ENCODE data around the gene GMPS.

GMPS gene

DNA sequence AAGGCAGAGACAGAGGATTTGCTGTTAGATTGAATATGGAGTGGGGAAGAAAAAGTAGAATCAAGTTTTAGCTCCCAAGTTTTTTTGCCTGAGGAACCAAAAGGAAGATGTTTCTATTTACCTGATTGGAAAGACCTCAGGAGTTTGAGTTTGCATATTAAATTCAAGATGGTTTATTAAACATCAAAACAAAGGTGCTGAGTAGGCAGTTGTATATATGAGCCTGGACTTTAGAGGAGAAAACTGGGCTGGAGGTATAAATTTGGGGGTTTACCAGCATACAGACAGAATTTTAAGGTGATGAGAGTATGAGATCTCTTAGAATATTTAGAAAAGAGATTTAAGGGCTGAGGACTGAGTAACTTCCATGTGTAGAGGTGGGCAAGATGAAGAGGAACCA lies 38.2 kb downstream of the GMPS start:
- Histone ChIP-seq H3K36me3 (ENCODE audit: control insufficient read depth, low read depth, low read length) (peaks cover 68% of the 10 kb centered on the region), H3K27me3 (ENCODE audit: control insufficient read depth, insufficient read depth, low read length) (no peaks in the 10 kb centered on the region), H3K9ac (ENCODE audit: low read length) (no peak overlapping the region), H3K27ac (ENCODE audit: low read length) (no peak overlapping the region), H3K4me1 (ENCODE audit: control insufficient read depth, low read depth, low read length) (no peaks in the 10 kb centered on the region), H3K4me3 (ENCODE audit: low read length) (no peak overlapping the region), H3K9me3 (ENCODE audit: control insufficient read depth, low read depth, low read length) (no peaks in the 10 kb centered on the region)

DNA sequence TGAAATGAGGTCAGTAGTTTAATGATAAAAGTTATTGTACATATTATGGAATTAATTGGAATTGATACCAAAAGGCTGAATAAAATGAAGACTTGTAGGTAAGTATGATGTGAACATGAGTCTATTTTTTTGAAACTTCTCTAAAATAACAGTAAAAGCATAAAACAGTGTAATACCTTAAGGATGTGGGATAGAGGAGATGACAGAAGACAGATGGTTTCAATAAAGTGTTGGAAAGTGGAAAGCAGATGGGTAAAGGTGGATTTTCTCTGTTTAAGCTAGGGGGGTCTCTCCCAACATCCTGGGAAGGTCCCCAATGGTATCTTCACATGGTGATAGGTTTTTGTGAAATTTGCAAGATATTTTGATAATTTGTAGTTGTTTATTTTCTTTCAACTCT lies 41.6 kb downstream of the GMPS start:
- Histone ChIP-seq H3K4me3 (ENCODE audit: low read length) (no peak overlapping the region), H3K36me3 (ENCODE audit: control insufficient read depth, low read depth, low read length) (peaks cover 68% of the 10 kb centered on the region), H3K9me3 (ENCODE audit: control insufficient read depth, low read depth, low read length) (no peaks in the 10 kb centered on the region), H3K4me1 (ENCODE audit: control insufficient read depth, low read depth, low read length) (no peaks in the 10 kb centered on the region), H3K27ac (ENCODE audit: low read length) (no peak overlapping the region), H3K27me3 (ENCODE audit: control insufficient read depth, insufficient read depth, low read length) (no peaks in the 10 kb centered on the region), H3K9ac (ENCODE audit: low read length) (no peak overlapping the region)

DNA sequence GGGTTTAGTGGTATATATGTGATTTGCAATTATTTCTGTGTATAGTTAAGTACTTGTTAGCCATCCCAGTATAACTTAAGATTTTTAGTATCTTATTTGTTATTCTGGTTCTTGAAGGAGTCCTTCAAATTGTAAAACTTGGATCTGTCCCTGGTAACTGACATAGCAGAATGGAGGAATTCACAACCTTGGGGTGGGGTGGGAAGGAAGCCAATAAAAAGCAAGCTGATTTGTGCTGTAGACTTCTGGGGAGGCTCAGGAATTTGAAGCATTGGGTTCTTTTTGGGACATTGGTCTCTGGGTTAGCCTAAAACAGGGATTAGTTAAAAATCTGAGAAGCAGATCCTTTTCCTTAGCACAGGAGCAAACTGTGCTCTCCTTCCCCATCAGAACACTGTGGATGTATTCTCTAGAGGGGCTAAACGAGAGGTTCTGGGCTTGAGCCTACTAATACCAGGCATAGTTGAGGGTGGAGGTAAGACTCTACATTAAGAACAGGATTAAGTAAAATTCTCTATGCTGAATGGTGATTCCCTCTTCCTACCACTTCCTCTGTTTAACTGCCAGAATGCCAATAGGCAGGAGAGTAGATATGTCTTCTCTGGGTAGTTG lies 42.2 kb downstream of the GMPS start:
- Histone ChIP-seq H3K4me3 (ENCODE audit: low read length) (no peak overlapping the region), H3K36me3 (ENCODE audit: control insufficient read depth, low read depth, low read length) (peaks cover 70% of the 10 kb centered on the region), H3K9ac (ENCODE audit: low read length) (no peak overlapping the region), H3K4me1 (ENCODE audit: control insufficient read depth, low read depth, low read length) (no peaks in the 10 kb centered on the region), H3K27ac (ENCODE audit: low read length) (no peak overlapping the region), H3K27me3 (ENCODE audit: control insufficient read depth, insufficient read depth, low read length) (no peaks in the 10 kb centered on the region), H3K9me3 (ENCODE audit: control insufficient read depth, low read depth, low read length) (no peaks in the 10 kb centered on the region)

DNA sequence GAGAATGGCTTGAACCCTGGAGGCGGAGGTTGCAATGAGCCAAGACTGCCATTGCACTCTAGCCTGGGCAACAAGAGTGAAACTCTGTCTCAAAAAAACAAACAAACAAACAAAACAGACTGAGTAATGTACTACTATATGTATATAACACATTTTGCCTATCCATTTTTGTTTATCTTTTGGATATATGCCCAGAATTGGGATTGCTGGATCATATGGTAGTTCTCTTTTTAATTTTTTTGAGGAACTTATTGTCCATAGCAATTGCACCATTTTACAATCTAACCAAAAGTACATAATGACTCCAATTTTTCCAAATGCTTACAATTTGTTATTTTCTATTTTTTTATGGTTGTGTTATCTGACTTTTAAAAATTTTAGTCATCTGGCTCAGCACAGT lies 47.3 kb downstream of the GMPS start:
- Histone ChIP-seq H3K4me1 (ENCODE audit: control insufficient read depth, low read depth, low read length) (no peaks in the 10 kb centered on the region), H3K9me3 (ENCODE audit: control insufficient read depth, low read depth, low read length) (no peaks in the 10 kb centered on the region), H3K27ac (ENCODE audit: low read length) (no peak overlapping the region), H3K4me3 (ENCODE audit: low read length) (no peak overlapping the region), H3K27me3 (ENCODE audit: control insufficient read depth, insufficient read depth, low read length) (no peaks in the 10 kb centered on the region), H3K9ac (ENCODE audit: low read length) (no peak overlapping the region), H3K36me3 (ENCODE audit: control insufficient read depth, low read depth, low read length) (peaks cover 69% of the 10 kb centered on the region)

DNA sequence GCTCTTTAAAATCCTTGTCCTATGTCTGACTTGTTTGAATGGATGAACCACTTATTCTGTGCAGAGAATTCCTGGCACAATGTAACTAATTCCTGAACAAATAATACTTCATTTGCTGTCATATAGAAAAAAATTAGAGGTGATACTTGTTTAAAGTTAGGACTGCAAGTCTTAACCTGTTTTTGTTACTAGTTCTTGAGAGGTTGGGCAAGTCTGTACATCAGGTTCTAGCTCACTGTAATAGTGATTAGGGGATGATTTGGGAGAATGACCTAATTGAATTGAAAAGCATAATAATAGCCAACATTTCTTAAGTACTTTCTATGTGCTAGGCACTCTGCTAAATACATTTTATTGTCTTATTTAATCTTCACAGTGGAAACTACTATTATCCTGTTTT lies 49.3 kb downstream of the GMPS start:
- Histone ChIP-seq H3K9me3 (ENCODE audit: control insufficient read depth, low read depth, low read length) (no peaks in the 10 kb centered on the region), H3K4me3 (ENCODE audit: low read length) (no peak overlapping the region), H3K4me1 (ENCODE audit: control insufficient read depth, low read depth, low read length) (no peaks in the 10 kb centered on the region), H3K9ac (ENCODE audit: low read length) (no peak overlapping the region), H3K27ac (ENCODE audit: low read length) (no peak overlapping the region), H3K36me3 (ENCODE audit: control insufficient read depth, low read depth, low read length) (peaks cover 78% of the 10 kb centered on the region), H3K27me3 (ENCODE audit: control insufficient read depth, insufficient read depth, low read length) (no peaks in the 10 kb centered on the region)

DNA sequence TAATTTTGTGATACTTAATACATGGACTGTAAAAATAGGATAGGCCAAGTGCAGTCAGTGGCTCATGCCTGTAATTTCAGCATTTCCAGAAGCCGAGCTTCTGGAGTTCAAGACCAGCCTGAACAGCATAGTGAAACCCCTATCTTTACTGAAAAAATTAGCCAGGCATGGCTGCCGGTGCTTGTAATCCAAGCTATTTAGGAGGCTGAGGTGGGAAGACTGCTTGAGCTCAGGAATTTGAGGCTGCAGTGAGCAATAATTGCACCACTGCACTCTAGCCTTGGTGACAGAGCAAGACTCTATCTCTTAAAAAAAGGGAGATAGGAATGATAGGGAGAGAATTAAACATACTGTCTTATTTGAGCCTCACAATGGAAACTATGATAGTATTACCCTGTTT lies 51.0 kb downstream of the GMPS start:
- Histone ChIP-seq H3K9me3 (ENCODE audit: control insufficient read depth, low read depth, low read length) (no peaks in the 10 kb centered on the region), H3K4me3 (ENCODE audit: low read length) (no peak overlapping the region), H3K27ac (ENCODE audit: low read length) (no peak overlapping the region), H3K27me3 (ENCODE audit: control insufficient read depth, insufficient read depth, low read length) (no peaks in the 10 kb centered on the region), H3K9ac (ENCODE audit: low read length) (no peak overlapping the region), H3K4me1 (ENCODE audit: control insufficient read depth, low read depth, low read length) (no peaks in the 10 kb centered on the region), H3K36me3 (ENCODE audit: control insufficient read depth, low read depth, low read length) (peaks cover 73% of the 10 kb centered on the region)

DNA sequence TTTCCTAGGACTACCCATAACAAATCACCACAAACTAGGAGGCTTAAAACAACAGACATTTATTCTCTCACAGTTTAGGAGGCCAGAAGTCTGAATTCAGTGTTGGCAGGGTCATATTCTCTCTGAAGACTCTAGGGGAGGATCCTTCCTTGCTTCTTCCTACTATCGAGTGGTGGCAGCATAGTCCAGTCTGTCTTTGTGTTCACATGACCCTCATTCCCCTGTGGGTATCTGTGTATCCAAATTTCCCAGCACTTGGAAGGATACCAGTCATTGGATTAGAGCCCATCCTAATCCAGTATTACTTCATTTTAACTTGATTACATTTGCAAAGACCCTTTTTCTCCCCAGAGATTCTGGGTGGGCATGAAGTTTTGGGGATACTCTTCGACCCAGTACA lies 63.8 kb downstream of the GMPS start:
- Histone ChIP-seq H3K36me3 (ENCODE audit: control insufficient read depth, low read depth, low read length) (peaks cover 58% of the 10 kb centered on the region), H3K9ac (ENCODE audit: low read length) (no peak overlapping the region), H3K9me3 (ENCODE audit: control insufficient read depth, low read depth, low read length) (no peaks in the 10 kb centered on the region), H3K27me3 (ENCODE audit: control insufficient read depth, insufficient read depth, low read length) (no peaks in the 10 kb centered on the region), H3K27ac (ENCODE audit: low read length) (no peak overlapping the region), H3K4me3 (ENCODE audit: low read length) (no peak overlapping the region), H3K4me1 (ENCODE audit: control insufficient read depth, low read depth, low read length) (no peaks in the 10 kb centered on the region)

DNA sequence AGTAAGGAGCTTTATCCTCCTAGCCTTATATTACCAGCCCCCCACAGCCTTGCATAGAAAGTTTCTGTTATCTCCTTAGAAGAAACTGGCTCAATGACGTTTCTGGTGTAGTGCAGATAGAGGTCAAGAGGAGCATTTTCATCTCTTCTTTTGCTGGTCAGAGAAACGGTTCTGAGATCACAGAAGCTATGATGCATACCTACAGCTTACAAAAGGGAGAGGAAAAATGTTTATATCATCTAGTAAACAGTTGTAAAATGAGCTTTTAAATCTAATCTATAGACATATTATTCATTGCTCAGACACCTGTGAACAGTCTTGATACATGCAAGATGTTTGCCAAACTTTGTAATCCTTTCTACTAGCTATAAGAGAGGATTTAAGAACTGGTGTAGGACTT lies 68.0 kb downstream of the GMPS start:
- Histone ChIP-seq H3K27ac (ENCODE audit: low read length) (no peak overlapping the region), H3K9me3 (ENCODE audit: control insufficient read depth, low read depth, low read length) (no peaks in the 10 kb centered on the region), H3K4me3 (ENCODE audit: low read length) (no peak overlapping the region), H3K36me3 (ENCODE audit: control insufficient read depth, low read depth, low read length) (peaks cover 55% of the 10 kb centered on the region), H3K27me3 (ENCODE audit: control insufficient read depth, insufficient read depth, low read length) (no peaks in the 10 kb centered on the region), H3K9ac (ENCODE audit: low read length) (no peak overlapping the region), H3K4me1 (ENCODE audit: control insufficient read depth, low read depth, low read length) (no peaks in the 10 kb centered on the region)

DNA sequence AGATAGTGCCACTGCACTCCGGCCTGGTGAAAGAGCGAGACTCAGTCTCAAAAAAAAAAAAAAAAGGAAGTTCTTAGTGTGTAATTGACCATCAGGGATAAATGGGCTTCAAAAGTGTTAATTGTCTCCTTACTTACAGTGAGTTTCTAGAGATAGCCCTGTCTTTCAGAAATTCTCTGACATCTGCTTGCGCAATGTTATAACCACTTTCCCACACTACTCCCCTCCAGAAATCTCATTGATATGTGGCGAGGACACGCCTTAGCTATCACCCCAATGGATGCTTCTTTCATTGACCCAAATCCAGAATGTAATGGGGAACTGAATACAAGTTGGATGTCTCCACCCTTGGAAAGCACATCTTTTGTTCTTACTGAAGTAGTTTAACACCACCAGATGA lies 70.9 kb downstream of the GMPS start:
- Histone ChIP-seq H3K4me3 (ENCODE audit: low read length) (no peak overlapping the region), H3K9me3 (ENCODE audit: control insufficient read depth, low read depth, low read length) (no peaks in the 10 kb centered on the region), H3K36me3 (ENCODE audit: control insufficient read depth, low read depth, low read length) (peaks cover 27% of the 10 kb centered on the region), H3K27me3 (ENCODE audit: control insufficient read depth, insufficient read depth, low read length) (no peaks in the 10 kb centered on the region), H3K9ac (ENCODE audit: low read length) (no peak overlapping the region), H3K4me1 (ENCODE audit: control insufficient read depth, low read depth, low read length) (no peaks in the 10 kb centered on the region), H3K27ac (ENCODE audit: low read length) (no peak overlapping the region)

DNA sequence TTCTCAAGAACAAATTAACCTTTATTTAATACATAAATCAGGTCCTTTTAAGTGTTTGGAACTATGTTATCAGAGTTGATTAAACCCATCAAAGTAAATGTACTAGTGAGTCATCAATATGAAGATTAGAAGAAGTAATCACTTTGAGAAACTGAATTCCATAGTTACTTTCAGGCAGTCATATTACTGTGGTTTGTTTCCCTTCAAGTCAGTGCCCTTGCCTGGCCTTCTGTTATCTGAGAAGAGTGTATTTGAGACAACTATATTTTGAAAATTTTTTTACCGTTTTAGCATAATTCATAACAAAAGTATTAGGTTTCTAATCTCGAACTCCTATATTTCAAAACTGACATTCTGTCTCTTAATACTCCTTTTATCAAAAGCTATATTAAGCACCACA lies 73.6 kb downstream of the GMPS start:
- H3K9ac ChIP-seq (ENCODE audit: low read length) = no peak overlapping the region
- no peaks in the 10 kb centered on the region for H3K9me3 ChIP-seq (ENCODE audit: control insufficient read depth, low read depth, low read length)
- H3K36me3 ChIP-seq (ENCODE audit: control insufficient read depth, low read depth, low read length) = peaks cover 2% of the 10 kb centered on the region
- no peak overlapping the region for H3K27ac ChIP-seq (ENCODE audit: low read length)
- no peaks in the 10 kb centered on the region for H3K4me1 ChIP-seq (ENCODE audit: control insufficient read depth, low read depth, low read length)
- H3K4me3 ChIP-seq (ENCODE audit: low read length) = no peak overlapping the region
- no peaks in the 10 kb centered on the region for H3K27me3 ChIP-seq (ENCODE audit: control insufficient read depth, insufficient read depth, low read length)

DNA sequence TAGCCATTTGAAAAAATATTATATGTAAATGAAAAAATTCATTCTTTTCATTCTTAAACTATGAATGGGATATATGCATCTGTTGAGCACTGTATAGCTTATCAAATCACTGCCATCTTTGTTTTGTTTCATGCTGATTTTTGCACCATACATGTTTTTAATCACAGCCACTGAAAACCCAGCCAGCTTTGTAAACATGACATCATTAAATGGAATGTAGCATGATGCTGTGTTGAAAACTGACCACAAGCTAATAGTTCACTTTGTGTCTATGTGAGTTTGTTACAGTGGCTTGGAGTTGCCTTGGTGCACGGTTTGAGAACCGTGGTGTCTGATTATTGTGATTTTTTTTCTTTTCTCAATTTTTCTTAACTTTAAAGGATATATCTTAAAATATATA lies 75.7 kb downstream of the GMPS start:
- H3K4me1 ChIP-seq (ENCODE audit: control insufficient read depth, low read depth, low read length) = peaks cover 6% of the 10 kb centered on the region
- H3K9ac ChIP-seq (ENCODE audit: low read length) = no peak overlapping the region
- H3K27me3 ChIP-seq (ENCODE audit: control insufficient read depth, insufficient read depth, low read length) = no peaks in the 10 kb centered on the region
- H3K4me3 ChIP-seq (ENCODE audit: low read length) = no peak overlapping the region
- H3K9me3 ChIP-seq (ENCODE audit: control insufficient read depth, low read depth, low read length) = no peaks in the 10 kb centered on the region
- H3K36me3 ChIP-seq (ENCODE audit: control insufficient read depth, low read depth, low read length) = no peaks in the 10 kb centered on the region
- no peak overlapping the region for H3K27ac ChIP-seq (ENCODE audit: low read length)

DNA sequence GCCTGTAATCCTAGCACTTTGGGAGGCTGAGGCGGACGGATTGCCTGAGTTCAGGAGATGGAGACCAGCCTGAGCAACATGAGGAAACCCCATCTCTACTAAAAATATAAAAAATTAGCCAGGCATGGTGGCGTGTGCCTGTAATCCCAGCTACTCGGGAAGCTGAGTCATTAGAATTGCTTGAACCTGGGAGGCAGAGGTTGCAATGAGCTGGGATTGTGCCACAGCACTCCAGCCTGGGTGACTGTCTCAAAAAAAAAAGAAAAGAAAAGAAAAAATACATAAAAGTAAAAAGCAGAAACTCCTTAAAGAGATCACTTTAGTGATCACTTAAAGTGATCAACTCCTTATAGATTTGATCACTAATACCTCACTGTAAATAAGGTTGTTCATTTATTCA lies 78.0 kb downstream of the GMPS start:
- Histone ChIP-seq H3K27ac (ENCODE audit: low read length) (no peak overlapping the region), H3K9me3 (ENCODE audit: control insufficient read depth, low read depth, low read length) (no peaks in the 10 kb centered on the region), H3K9ac (ENCODE audit: low read length) (no peak overlapping the region), H3K27me3 (ENCODE audit: control insufficient read depth, insufficient read depth, low read length) (no peaks in the 10 kb centered on the region), H3K4me1 (ENCODE audit: control insufficient read depth, low read depth, low read length) (peaks cover 6% of the 10 kb centered on the region), H3K36me3 (ENCODE audit: control insufficient read depth, low read depth, low read length) (no peaks in the 10 kb centered on the region), H3K4me3 (ENCODE audit: low read length) (no peak overlapping the region)
